ENCODE measurements around the gene EPB41.
A peak's percentile ranks its signal among the peaks of the same experiment; 100 is the strongest.
"Not testable (repeated sequence)": the region's sequence is repeated elsewhere in the genome, so short reads cannot be mapped to it uniquely, and the experiment has no call there.

EPB41 gene

GRCh38 chr1:28933277-28933676 lies 18.9 kb downstream of the EPB41 start:
- Histone ChIP-seq H3K27ac (ENCODE audit: low read depth, low read length) (no peak overlapping the region), H3K36me3 (ENCODE audit: control insufficient read depth, insufficient read depth, low read length) (no peaks in the 10 kb centered on the region), H3K4me3 (ENCODE audit: low read depth, low read length) (no peak overlapping the region), H3K4me1 (ENCODE audit: control insufficient read depth, insufficient read depth, low read length) (peaks cover 6% of the 10 kb centered on the region; the same call in 1 of the 2 replicates), H3K9ac (ENCODE audit: low read depth, low read length) (no peak overlapping the region), H3K9me3 (ENCODE audit: control insufficient read depth, insufficient read depth, low read length) (no peaks in the 10 kb centered on the region), H3K27me3 (ENCODE audit: control insufficient read depth, insufficient read depth, low read length) (no peaks in the 10 kb centered on the region)

GRCh38 chr1:28933918-28934317 lies 19.5 kb downstream of the EPB41 start:
- Histone ChIP-seq H3K27me3 (ENCODE audit: control insufficient read depth, insufficient read depth, low read length) (no peaks in the 10 kb centered on the region), H3K27ac (ENCODE audit: low read depth, low read length) (no peak overlapping the region), H3K4me1 (ENCODE audit: control insufficient read depth, insufficient read depth, low read length) (no peaks in the 10 kb centered on the region), H3K9me3 (ENCODE audit: control insufficient read depth, insufficient read depth, low read length) (no peaks in the 10 kb centered on the region), H3K9ac (ENCODE audit: low read depth, low read length) (no peak overlapping the region), H3K36me3 (ENCODE audit: control insufficient read depth, insufficient read depth, low read length) (no peaks in the 10 kb centered on the region), H3K4me3 (ENCODE audit: low read depth, low read length) (no peak overlapping the region)

GRCh38 chr1:28934676-28935075 lies 20.3 kb downstream of the EPB41 start:
- Histone ChIP-seq H3K4me1 (ENCODE audit: control insufficient read depth, insufficient read depth, low read length) (no peaks in the 10 kb centered on the region), H3K9ac (ENCODE audit: low read depth, low read length) (no peak overlapping the region), H3K4me3 (ENCODE audit: low read depth, low read length) (no peak overlapping the region)

GRCh38 chr1:28935293-28935692 lies 20.9 kb downstream of the EPB41 start:
- H3K27ac ChIP-seq (ENCODE audit: low read depth, low read length): no peak overlapping the region
- no peaks in the 10 kb centered on the region for H3K9me3 ChIP-seq (ENCODE audit: control insufficient read depth, insufficient read depth, low read length)
- no peak overlapping the region for H3K9ac ChIP-seq (ENCODE audit: low read depth, low read length)
- no peaks in the 10 kb centered on the region for H3K36me3 ChIP-seq (ENCODE audit: control insufficient read depth, insufficient read depth, low read length)
- no peaks in the 10 kb centered on the region for H3K27me3 ChIP-seq (ENCODE audit: control insufficient read depth, insufficient read depth, low read length)
- no peaks in the 10 kb centered on the region for H3K4me1 ChIP-seq (ENCODE audit: control insufficient read depth, insufficient read depth, low read length)
- H3K4me3 ChIP-seq (ENCODE audit: low read depth, low read length): no peak overlapping the region

More at GRCh38 chr1:28934676-28935075, 20.3 kb downstream of the EPB41 start:
- no peak overlapping the region for H3K27ac ChIP-seq (ENCODE audit: low read depth, low read length)
- H3K9me3 ChIP-seq (ENCODE audit: control insufficient read depth, insufficient read depth, low read length): no peaks in the 10 kb centered on the region
- H3K36me3 ChIP-seq (ENCODE audit: control insufficient read depth, insufficient read depth, low read length): no peaks in the 10 kb centered on the region
- H3K27me3 ChIP-seq (ENCODE audit: control insufficient read depth, insufficient read depth, low read length): no peaks in the 10 kb centered on the region

DNA sequence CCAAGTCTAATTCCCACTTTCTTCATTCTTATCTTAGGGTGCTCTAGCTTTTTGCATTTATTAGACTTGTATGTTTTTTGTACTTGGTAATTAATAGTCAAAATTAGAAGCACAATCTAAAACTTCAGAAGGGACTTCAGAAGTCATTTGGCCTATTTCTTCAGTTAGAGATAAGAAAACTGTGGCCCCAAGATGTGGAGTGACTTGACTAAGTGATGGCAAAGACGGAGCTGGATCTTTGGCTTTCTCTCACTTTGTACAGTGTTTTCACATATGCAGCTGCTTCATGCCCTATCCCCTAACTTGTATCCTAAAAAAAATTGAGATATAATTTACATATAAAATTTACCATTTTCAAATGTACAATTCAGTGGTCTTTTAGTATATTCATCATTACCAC lies 21.7 kb downstream of the EPB41 start:
- H3K4me1 ChIP-seq (ENCODE audit: control insufficient read depth, insufficient read depth, low read length): no peaks in the 10 kb centered on the region
- no peaks in the 10 kb centered on the region for H3K9me3 ChIP-seq (ENCODE audit: control insufficient read depth, insufficient read depth, low read length)
- H3K9ac ChIP-seq (ENCODE audit: low read depth, low read length): no peak overlapping the region
- H3K4me3 ChIP-seq (ENCODE audit: low read depth, low read length): no peak overlapping the region
- H3K27me3 ChIP-seq (ENCODE audit: control insufficient read depth, insufficient read depth, low read length): no peaks in the 10 kb centered on the region
- no peak overlapping the region for H3K27ac ChIP-seq (ENCODE audit: low read depth, low read length)
- no peaks in the 10 kb centered on the region for H3K36me3 ChIP-seq (ENCODE audit: control insufficient read depth, insufficient read depth, low read length)

DNA sequence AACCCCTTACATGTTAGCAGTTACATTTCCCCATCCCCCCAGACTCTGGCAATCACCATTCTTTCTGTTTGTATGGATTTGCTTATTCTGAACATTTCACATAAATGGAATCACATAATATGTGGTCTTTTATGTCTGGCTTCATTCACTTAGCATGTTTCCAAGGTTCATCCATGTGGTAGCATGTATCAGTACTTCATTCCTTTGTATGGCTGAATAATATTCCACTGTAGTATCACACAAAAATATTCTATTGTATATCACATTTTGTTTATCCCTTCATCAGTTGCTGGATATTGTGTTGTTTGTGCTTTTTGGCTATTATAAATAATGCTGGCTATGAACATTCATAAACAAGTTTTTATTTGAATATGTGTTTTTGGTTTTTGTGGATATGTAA lies 22.2 kb downstream of the EPB41 start:
- H3K4me1 ChIP-seq (ENCODE audit: control insufficient read depth, insufficient read depth, low read length): no peaks in the 10 kb centered on the region
- H3K9me3 ChIP-seq (ENCODE audit: control insufficient read depth, insufficient read depth, low read length): no peaks in the 10 kb centered on the region
- no peaks in the 10 kb centered on the region for H3K27me3 ChIP-seq (ENCODE audit: control insufficient read depth, insufficient read depth, low read length)
- no peak overlapping the region for H3K9ac ChIP-seq (ENCODE audit: low read depth, low read length)
- no peak overlapping the region for H3K4me3 ChIP-seq (ENCODE audit: low read depth, low read length)
- H3K36me3 ChIP-seq (ENCODE audit: control insufficient read depth, insufficient read depth, low read length): no peaks in the 10 kb centered on the region
- H3K27ac ChIP-seq (ENCODE audit: low read depth, low read length): no peak overlapping the region

DNA sequence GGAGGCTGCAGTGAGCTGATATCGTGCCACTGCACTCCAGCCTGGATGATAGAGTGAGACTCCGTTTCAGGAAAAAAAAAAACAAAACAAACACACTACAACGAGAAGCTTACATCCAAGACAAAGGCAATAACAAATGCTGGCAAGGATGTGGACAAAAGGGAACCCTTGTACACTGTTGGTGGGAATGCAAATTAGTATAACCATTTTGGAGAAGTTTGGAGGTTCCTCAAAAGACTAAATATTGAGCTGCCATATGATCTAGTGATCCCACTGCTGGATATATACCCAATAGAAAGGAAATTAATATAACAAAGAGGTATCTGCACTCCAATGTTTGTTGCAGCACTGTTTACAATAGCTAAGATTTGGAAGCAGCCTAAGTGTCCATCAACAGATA lies 29.2 kb downstream of the EPB41 start:
- H3K27ac ChIP-seq (ENCODE audit: low read depth, low read length); H3K36me3 ChIP-seq (ENCODE audit: control insufficient read depth, insufficient read depth, low read length); H3K27me3 ChIP-seq (ENCODE audit: control insufficient read depth, insufficient read depth, low read length); H3K4me3 ChIP-seq (ENCODE audit: low read depth, low read length); H3K4me1 ChIP-seq (ENCODE audit: control insufficient read depth, insufficient read depth, low read length); H3K9me3 ChIP-seq (ENCODE audit: control insufficient read depth, insufficient read depth, low read length); H3K9ac ChIP-seq (ENCODE audit: low read depth, low read length): not testable (repeated sequence)

GRCh38 chr1:28950006-28950405 lies 35.6 kb downstream of the EPB41 start:
- no peak overlapping the region for H3K9ac ChIP-seq (ENCODE audit: low read depth, low read length)
- H3K27me3 ChIP-seq (ENCODE audit: control insufficient read depth, insufficient read depth, low read length): no peaks in the 10 kb centered on the region
- no peak overlapping the region for H3K27ac ChIP-seq (ENCODE audit: low read depth, low read length)
- no peak overlapping the region for H3K4me3 ChIP-seq (ENCODE audit: low read depth, low read length)
- H3K4me1 ChIP-seq (ENCODE audit: control insufficient read depth, insufficient read depth, low read length): peaks cover 18% of the 10 kb centered on the region; the same call in 1 of the 2 replicates
- no peaks in the 10 kb centered on the region for H3K36me3 ChIP-seq (ENCODE audit: control insufficient read depth, insufficient read depth, low read length)
- H3K9me3 ChIP-seq (ENCODE audit: control insufficient read depth, insufficient read depth, low read length): no peaks in the 10 kb centered on the region

DNA sequence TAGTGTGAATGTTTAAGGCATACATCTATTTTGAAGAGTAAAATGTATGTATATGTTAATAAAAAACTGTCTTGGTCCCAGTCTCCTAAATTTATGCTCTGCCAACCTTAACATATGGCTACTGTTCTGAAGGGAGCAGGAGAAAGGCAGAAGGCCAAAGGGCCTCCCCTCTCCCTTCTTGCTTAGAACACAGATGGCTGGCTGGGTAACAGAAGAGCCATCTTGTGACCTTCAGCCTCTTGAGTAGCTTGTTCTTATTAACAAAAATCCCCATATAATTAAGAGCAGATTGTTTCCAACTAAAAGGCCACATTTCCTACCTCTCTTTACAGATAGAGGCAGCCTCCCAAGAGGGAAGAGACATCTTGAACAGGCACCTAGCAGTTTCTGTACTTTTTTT lies 36.1 kb downstream of the EPB41 start:
- Histone ChIP-seq H3K4me3 (ENCODE audit: low read depth, low read length) (no peak overlapping the region), H3K4me1 (ENCODE audit: control insufficient read depth, insufficient read depth, low read length) (peaks cover 19% of the 10 kb centered on the region), H3K36me3 (ENCODE audit: control insufficient read depth, insufficient read depth, low read length) (no peaks in the 10 kb centered on the region), H3K9ac (ENCODE audit: low read depth, low read length) (no peak overlapping the region), H3K9me3 (ENCODE audit: control insufficient read depth, insufficient read depth, low read length) (no peaks in the 10 kb centered on the region), H3K27me3 (ENCODE audit: control insufficient read depth, insufficient read depth, low read length) (no peaks in the 10 kb centered on the region), H3K27ac (ENCODE audit: low read depth, low read length) (no peak overlapping the region)

- H3K4me3 ChIP-seq (ENCODE audit: low read depth, low read length): no peak overlapping the region
- H3K27me3 ChIP-seq (ENCODE audit: control insufficient read depth, insufficient read depth, low read length): no peaks in the 10 kb centered on the region
- no peak overlapping the region for H3K9ac ChIP-seq (ENCODE audit: low read depth, low read length)
- no peak overlapping the region for H3K27ac ChIP-seq (ENCODE audit: low read depth, low read length)
- no peaks in the 10 kb centered on the region for H3K36me3 ChIP-seq (ENCODE audit: control insufficient read depth, insufficient read depth, low read length)
- no peaks in the 10 kb centered on the region for H3K9me3 ChIP-seq (ENCODE audit: control insufficient read depth, insufficient read depth, low read length)
- peaks cover 28% of the 10 kb centered on the region for H3K4me1 ChIP-seq (ENCODE audit: control insufficient read depth, insufficient read depth, low read length)
Measured at GRCh38 chr1:28954126-28954726, 39.9 kb downstream of the EPB41 start.

DNA sequence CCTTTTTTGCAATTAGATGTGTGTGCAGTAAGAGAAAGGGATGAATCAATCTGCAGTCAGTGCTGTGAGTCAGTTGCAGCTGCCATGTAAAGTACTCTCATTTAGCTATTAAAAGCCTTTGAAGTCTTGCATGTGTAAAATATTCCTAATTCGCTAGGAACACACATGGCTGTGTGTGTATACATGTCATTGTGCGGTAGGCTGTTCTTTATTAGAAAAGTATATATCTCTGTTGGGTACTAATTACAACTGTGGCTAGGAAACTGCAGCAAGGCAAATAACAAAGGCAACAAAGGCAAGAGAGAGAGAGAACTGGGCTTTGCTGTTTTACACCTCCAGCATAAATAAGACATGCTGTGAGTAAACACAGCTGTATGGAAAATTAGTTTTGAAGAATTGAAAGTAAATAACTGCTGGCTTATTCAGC lies 41.7 kb downstream of the EPB41 start:
- H3K27ac ChIP-seq (ENCODE audit: low read depth, low read length): peak overlapping the region; percentile 26
- H3K36me3 ChIP-seq (ENCODE audit: control insufficient read depth, insufficient read depth, low read length): no peaks in the 10 kb centered on the region
- no peaks in the 10 kb centered on the region for H3K9me3 ChIP-seq (ENCODE audit: control insufficient read depth, insufficient read depth, low read length)
- no peak overlapping the region for H3K4me3 ChIP-seq (ENCODE audit: low read depth, low read length)
- H3K4me1 ChIP-seq (ENCODE audit: control insufficient read depth, insufficient read depth, low read length): peaks cover 28% of the 10 kb centered on the region
- H3K9ac ChIP-seq (ENCODE audit: low read depth, low read length): no peak overlapping the region
- no peaks in the 10 kb centered on the region for H3K27me3 ChIP-seq (ENCODE audit: control insufficient read depth, insufficient read depth, low read length)

All from HUES48 (cell line).